ENCODE data around the gene SLC35E1.

Gene SLC35E1

GRCh38 chr19:16535381-16535780, 36.8 kb downstream of the SLC35E1 start:
- no peak overlapping the region for H3K4me3 ChIP-seq (ENCODE audit: insufficient read depth, low read depth, low read length)
- no peak overlapping the region for H3K27ac ChIP-seq (ENCODE audit: insufficient read depth, low read depth, low read length, poor library complexity, severe bottlenecking)
- WGBS, 2 experiments: 96 to 97% methylated on average over 18 of the region's 18 CpGs
- no peaks in the 10 kb centered on the region for H3K9me3 ChIP-seq (ENCODE audit: control insufficient read depth, low read length)
- H3K4me1 ChIP-seq (ENCODE audit: control insufficient read depth, insufficient read depth, low read length): no peaks in the 10 kb centered on the region
- H3K36me3 ChIP-seq (ENCODE audit: control insufficient read depth, insufficient read depth, low read length): peaks cover 48% of the 10 kb centered on the region
- H3K27me3 ChIP-seq (ENCODE audit: control insufficient read depth, insufficient read depth, low read length, poor library complexity, severe bottlenecking): no peaks in the 10 kb centered on the region

- Histone ChIP-seq H3K4me3 (ENCODE audit: insufficient read depth, low read depth, low read length) (no peak overlapping the region), H3K4me1 (ENCODE audit: control insufficient read depth, insufficient read depth, low read length) (no peaks in the 10 kb centered on the region), H3K27me3 (ENCODE audit: control insufficient read depth, insufficient read depth, low read length, poor library complexity, severe bottlenecking) (no peaks in the 10 kb centered on the region), H3K9me3 (ENCODE audit: control insufficient read depth, low read length) (no peaks in the 10 kb centered on the region), H3K36me3 (ENCODE audit: control insufficient read depth, insufficient read depth, low read length) (peaks cover 67% of the 10 kb centered on the region), H3K27ac (ENCODE audit: insufficient read depth, low read depth, low read length, poor library complexity, severe bottlenecking) (no peak overlapping the region)
- 96 to 97% methylated on average over 47 of the region's 47 CpGs for WGBS, 2 experiments
These were observed 39.6 kb downstream of the SLC35E1 start for GRCh38 chr19:16532440-16533234.

- no peak overlapping the region for H3K27ac ChIP-seq (ENCODE audit: insufficient read depth, low read depth, low read length, poor library complexity, severe bottlenecking)
- no peaks in the 10 kb centered on the region for H3K4me1 ChIP-seq (ENCODE audit: control insufficient read depth, insufficient read depth, low read length)
- H3K27me3 ChIP-seq (ENCODE audit: control insufficient read depth, insufficient read depth, low read length, poor library complexity, severe bottlenecking): no peaks in the 10 kb centered on the region
- peaks cover 74% of the 10 kb centered on the region for H3K36me3 ChIP-seq (ENCODE audit: control insufficient read depth, insufficient read depth, low read length)
- no peak overlapping the region for H3K4me3 ChIP-seq (ENCODE audit: insufficient read depth, low read depth, low read length)
- WGBS, 2 experiments: 96 to 98% methylated on average over 12 of the region's 12 CpGs
- H3K9me3 ChIP-seq (ENCODE audit: control insufficient read depth, low read length): no peaks in the 10 kb centered on the region
These were observed 40.9 kb downstream of the SLC35E1 start for GRCh38 chr19:16531380-16531669.

GRCh38 chr19:16530540-16531379, 41.5 kb downstream of the SLC35E1 start:
- H3K27ac ChIP-seq (ENCODE audit: insufficient read depth, low read depth, low read length, poor library complexity, severe bottlenecking): no peak overlapping the region
- H3K4me3 ChIP-seq (ENCODE audit: insufficient read depth, low read depth, low read length): no peak overlapping the region
- WGBS, 2 experiments: 96 to 97% methylated on average over 43 of the region's 43 CpGs
- no peaks in the 10 kb centered on the region for H3K27me3 ChIP-seq (ENCODE audit: control insufficient read depth, insufficient read depth, low read length, poor library complexity, severe bottlenecking)
- H3K9me3 ChIP-seq (ENCODE audit: control insufficient read depth, low read length): no peaks in the 10 kb centered on the region
- no peaks in the 10 kb centered on the region for H3K4me1 ChIP-seq (ENCODE audit: control insufficient read depth, insufficient read depth, low read length)
- H3K36me3 ChIP-seq (ENCODE audit: control insufficient read depth, insufficient read depth, low read length): peaks cover 75% of the 10 kb centered on the region

- Histone ChIP-seq H3K4me3 (ENCODE audit: insufficient read depth, low read depth, low read length) (no peak overlapping the region), H3K27ac (ENCODE audit: insufficient read depth, low read depth, low read length, poor library complexity, severe bottlenecking) (no peak overlapping the region), H3K27me3 (ENCODE audit: control insufficient read depth, insufficient read depth, low read length, poor library complexity, severe bottlenecking) (no peaks in the 10 kb centered on the region), H3K9me3 (ENCODE audit: control insufficient read depth, low read length) (no peaks in the 10 kb centered on the region), H3K36me3 (ENCODE audit: control insufficient read depth, insufficient read depth, low read length) (peaks cover 78% of the 10 kb centered on the region), H3K4me1 (ENCODE audit: control insufficient read depth, insufficient read depth, low read length) (no peaks in the 10 kb centered on the region)
- 94 to 96% methylated on average over 25 of the region's 25 CpGs for WGBS, 2 experiments
These were observed 42.6 kb downstream of the SLC35E1 start for GRCh38 chr19:16529466-16530144.

DNA sequence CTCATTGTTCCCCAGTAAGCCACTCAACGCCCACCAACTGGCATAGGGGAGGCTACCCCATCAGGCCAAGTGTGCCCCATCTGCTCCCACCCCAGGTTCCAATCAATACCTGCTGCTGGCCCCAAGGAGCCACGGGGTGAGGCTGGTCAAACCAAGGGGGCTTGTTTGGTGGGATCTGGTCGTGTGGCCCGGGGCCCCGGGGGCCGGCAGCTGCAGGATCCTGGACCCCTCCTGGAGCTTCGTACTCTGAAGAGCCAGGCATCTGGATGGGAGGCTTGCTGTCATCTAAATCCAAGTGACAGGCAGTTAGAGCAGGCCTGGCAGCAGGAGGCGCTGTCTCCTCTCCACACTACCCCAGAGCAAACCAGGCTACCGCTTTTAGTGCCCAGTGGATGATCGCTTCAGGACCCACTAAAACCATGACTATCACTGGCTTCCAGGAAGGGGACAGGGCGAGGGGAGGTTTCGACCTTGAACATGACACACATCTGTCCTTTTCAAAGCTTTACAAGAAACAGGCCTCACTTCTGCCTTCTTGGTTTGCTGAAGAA, 44.2 kb downstream of the SLC35E1 start:
- no peaks in the 10 kb centered on the region for H3K9me3 ChIP-seq (ENCODE audit: control insufficient read depth, low read length)
- H3K36me3 ChIP-seq (ENCODE audit: control insufficient read depth, insufficient read depth, low read length): peaks cover 79% of the 10 kb centered on the region
- no peak overlapping the region for H3K4me3 ChIP-seq (ENCODE audit: insufficient read depth, low read depth, low read length)
- 94% methylated on average over 12 of the region's 12 CpGs for WGBS, 2 experiments
- H3K27ac ChIP-seq (ENCODE audit: insufficient read depth, low read depth, low read length, poor library complexity, severe bottlenecking): no peak overlapping the region
- H3K27me3 ChIP-seq (ENCODE audit: control insufficient read depth, insufficient read depth, low read length, poor library complexity, severe bottlenecking): no peaks in the 10 kb centered on the region
- no peaks in the 10 kb centered on the region for H3K4me1 ChIP-seq (ENCODE audit: control insufficient read depth, insufficient read depth, low read length)

- Histone ChIP-seq H3K9me3 (ENCODE audit: control insufficient read depth, low read length) (no peaks in the 10 kb centered on the region), H3K36me3 (ENCODE audit: control insufficient read depth, insufficient read depth, low read length) (peaks cover 78% of the 10 kb centered on the region), H3K4me1 (ENCODE audit: control insufficient read depth, insufficient read depth, low read length) (no peaks in the 10 kb centered on the region), H3K27me3 (ENCODE audit: control insufficient read depth, insufficient read depth, low read length, poor library complexity, severe bottlenecking) (no peaks in the 10 kb centered on the region), H3K27ac (ENCODE audit: insufficient read depth, low read depth, low read length, poor library complexity, severe bottlenecking) (no peak overlapping the region), H3K4me3 (ENCODE audit: insufficient read depth, low read depth, low read length) (no peak overlapping the region)
- 88 to 89% methylated on average over 14 of the region's 14 CpGs for WGBS, 2 experiments
These were observed 44.8 kb downstream of the SLC35E1 start for GRCh38 chr19:16527334-16527935.

GRCh38 chr19:16525751-16526481, 46.3 kb downstream of the SLC35E1 start:
- no peaks in the 10 kb centered on the region for H3K9me3 ChIP-seq (ENCODE audit: control insufficient read depth, low read length)
- no peaks in the 10 kb centered on the region for H3K4me1 ChIP-seq (ENCODE audit: control insufficient read depth, insufficient read depth, low read length)
- peaks cover 77% of the 10 kb centered on the region for H3K36me3 ChIP-seq (ENCODE audit: control insufficient read depth, insufficient read depth, low read length)
- no peak overlapping the region for H3K27ac ChIP-seq (ENCODE audit: insufficient read depth, low read depth, low read length, poor library complexity, severe bottlenecking)
- H3K27me3 ChIP-seq (ENCODE audit: control insufficient read depth, insufficient read depth, low read length, poor library complexity, severe bottlenecking): no peaks in the 10 kb centered on the region
- H3K4me3 ChIP-seq (ENCODE audit: insufficient read depth, low read depth, low read length): no peak overlapping the region
- WGBS, 2 experiments: 95 to 97% methylated on average over 29 of the region's 29 CpGs

GRCh38 chr19:16524991-16525734, 47.1 kb downstream of the SLC35E1 start:
- Histone ChIP-seq H3K36me3 (ENCODE audit: control insufficient read depth, insufficient read depth, low read length) (peaks cover 77% of the 10 kb centered on the region), H3K4me1 (ENCODE audit: control insufficient read depth, insufficient read depth, low read length) (no peaks in the 10 kb centered on the region), H3K9me3 (ENCODE audit: control insufficient read depth, low read length) (no peaks in the 10 kb centered on the region), H3K27me3 (ENCODE audit: control insufficient read depth, insufficient read depth, low read length, poor library complexity, severe bottlenecking) (no peaks in the 10 kb centered on the region), H3K27ac (ENCODE audit: insufficient read depth, low read depth, low read length, poor library complexity, severe bottlenecking) (no peak overlapping the region), H3K4me3 (ENCODE audit: insufficient read depth, low read depth, low read length) (no peak overlapping the region)
- WGBS, 2 experiments: 96 to 97% methylated on average over 54 of the region's 54 CpGs

Data from ectodermal cell (in vitro differentiated cells).